Keratinocyte (primary cell): ENCODE results near the gene ACTRT3.

Experiments
- EZH2 ChIP-seq: IDR thresholded peaks from one replicate; pipeline ENCODE4 v1.6.1; 2012; ENCODE audit warnings: inconsistent platforms, mild to moderate bottlenecking, low read length, moderate library complexity
- TF ChIP-seq, protein P1 (sequence below), 3 experiments: IDR thresholded peaks in 1 of 3; conservative IDR thresholded peaks in 1 of 3; optimal IDR thresholded peaks in 1 of 3; 2 replicates in 2 of 3; 3 replicates in 1 of 3; pipeline versions ENCODE3 to v1.5.1; 2011; ENCODE audit warnings: low read length in 3 of 3, mild to moderate bottlenecking in 3 of 3, moderate library complexity in 2 of 3, control low read depth in 1 of 3, inconsistent platforms in 1 of 3; ENCODE audit not compliant: insufficient read depth in 2 of 3; ENCODE audit errors: extremely low read depth in 1 of 3

DNA sequence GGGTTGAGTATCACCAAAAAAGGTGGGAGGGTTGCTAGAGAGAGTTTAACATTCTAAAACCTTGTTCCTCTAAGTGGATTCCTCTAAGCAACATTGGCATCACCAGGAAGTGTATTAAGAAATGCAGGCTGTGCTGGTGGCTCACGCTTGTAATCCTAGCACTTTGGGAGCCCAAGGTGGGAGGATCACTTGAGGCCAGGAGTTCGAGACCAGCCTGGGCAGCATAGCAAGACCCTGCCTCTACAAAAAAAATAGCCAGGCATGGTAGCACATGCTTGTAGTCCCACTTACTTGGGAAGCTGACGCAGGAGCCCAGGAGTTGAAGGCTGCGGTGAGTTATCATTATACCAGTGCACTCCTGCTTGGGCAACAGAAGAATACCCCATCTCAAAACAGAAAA is 8.5 kb upstream of the ACTRT3 start:
- TF ChIP-seq, protein P1, sequence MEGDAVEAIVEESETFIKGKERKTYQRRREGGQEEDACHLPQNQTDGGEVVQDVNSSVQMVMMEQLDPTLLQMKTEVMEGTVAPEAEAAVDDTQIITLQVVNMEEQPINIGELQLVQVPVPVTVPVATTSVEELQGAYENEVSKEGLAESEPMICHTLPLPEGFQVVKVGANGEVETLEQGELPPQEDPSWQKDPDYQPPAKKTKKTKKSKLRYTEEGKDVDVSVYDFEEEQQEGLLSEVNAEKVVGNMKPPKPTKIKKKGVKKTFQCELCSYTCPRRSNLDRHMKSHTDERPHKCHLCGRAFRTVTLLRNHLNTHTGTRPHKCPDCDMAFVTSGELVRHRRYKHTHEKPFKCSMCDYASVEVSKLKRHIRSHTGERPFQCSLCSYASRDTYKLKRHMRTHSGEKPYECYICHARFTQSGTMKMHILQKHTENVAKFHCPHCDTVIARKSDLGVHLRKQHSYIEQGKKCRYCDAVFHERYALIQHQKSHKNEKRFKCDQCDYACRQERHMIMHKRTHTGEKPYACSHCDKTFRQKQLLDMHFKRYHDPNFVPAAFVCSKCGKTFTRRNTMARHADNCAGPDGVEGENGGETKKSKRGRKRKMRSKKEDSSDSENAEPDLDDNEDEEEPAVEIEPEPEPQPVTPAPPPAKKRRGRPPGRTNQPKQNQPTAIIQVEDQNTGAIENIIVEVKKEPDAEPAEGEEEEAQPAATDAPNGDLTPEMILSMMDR (optimal IDR thresholded peaks at IDR 0.05 in 1 of 3, IDR thresholded peaks at IDR 0.05 in 1 of 3, conservative IDR thresholded peaks at IDR 0.05 in 1 of 3; ENCODE audit: extremely low read depth in 1 of 3, insufficient read depth in 2 of 3, low read length in 3 of 3), result no peak
- no peak for TF ChIP-seq EZH2
